ENCODE data around the gene SPTLC3. TPM values are rescaled to one million over a fixed set of nuclear protein-coding genes. Genes with fewer than 3 reads are reported as not detected.

Gene SPTLC3
- total RNA-seq, 1 donor from 2014 or later = 4.6 TPM

GRCh38 chr20:12965870-12966251 lies 42.9 kb upstream of the SPTLC3 start:
- no peaks in the 10 kb centered on the region for H3K36me3 ChIP-seq
- DNase-seq (ENCODE audit: low spot score in 2 of 2) = no peak
- H3K27ac ChIP-seq = no peak overlapping the region
- intact Hi-C loops (cut with DNase I) = loop anchor here (1.0 kb wide), 1 partner anchor 41 kb away; no protein-coding TSS in a partner anchor
- H3K9me3 ChIP-seq = no peaks in the 10 kb centered on the region
- H3K4me3 ChIP-seq = no peak overlapping the region
- H3K27me3 ChIP-seq = no peaks in the 10 kb centered on the region
- no peaks in the 10 kb centered on the region for H3K4me1 ChIP-seq
- TF ChIP-seq, protein P1, sequence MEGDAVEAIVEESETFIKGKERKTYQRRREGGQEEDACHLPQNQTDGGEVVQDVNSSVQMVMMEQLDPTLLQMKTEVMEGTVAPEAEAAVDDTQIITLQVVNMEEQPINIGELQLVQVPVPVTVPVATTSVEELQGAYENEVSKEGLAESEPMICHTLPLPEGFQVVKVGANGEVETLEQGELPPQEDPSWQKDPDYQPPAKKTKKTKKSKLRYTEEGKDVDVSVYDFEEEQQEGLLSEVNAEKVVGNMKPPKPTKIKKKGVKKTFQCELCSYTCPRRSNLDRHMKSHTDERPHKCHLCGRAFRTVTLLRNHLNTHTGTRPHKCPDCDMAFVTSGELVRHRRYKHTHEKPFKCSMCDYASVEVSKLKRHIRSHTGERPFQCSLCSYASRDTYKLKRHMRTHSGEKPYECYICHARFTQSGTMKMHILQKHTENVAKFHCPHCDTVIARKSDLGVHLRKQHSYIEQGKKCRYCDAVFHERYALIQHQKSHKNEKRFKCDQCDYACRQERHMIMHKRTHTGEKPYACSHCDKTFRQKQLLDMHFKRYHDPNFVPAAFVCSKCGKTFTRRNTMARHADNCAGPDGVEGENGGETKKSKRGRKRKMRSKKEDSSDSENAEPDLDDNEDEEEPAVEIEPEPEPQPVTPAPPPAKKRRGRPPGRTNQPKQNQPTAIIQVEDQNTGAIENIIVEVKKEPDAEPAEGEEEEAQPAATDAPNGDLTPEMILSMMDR (IDR thresholded peaks at IDR 0.05) = no peak

DNA sequence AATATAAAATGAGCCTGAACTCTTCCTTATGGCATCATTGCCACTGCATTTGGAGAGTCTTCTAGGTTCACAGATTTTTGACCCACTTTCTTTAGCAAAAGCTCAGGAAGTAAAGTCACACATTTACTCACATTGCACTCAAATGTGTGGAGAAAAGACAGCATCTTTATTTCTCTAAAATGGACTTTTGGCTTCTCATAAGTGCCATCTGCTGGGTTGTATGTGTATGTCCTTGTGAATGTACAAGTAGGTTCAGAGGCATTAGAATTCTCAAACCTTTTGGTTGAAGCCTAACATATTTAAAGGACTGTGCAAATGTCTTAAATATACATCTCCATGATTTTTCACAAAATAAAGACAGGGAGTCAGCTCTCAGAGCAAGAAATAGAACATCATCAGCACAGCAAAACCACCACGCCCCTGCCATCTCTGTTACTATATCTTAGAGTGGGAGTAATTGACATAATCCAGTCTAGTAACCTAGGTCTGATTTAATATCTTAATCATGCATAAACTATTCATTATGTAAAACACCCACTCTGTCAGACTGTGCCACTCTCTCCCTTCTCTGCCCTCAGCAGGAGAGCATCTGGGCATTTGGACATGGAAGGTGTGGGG lies 42.2 kb upstream of the SPTLC3 start:
- intact Hi-C loops (cut with DNase I) = loop anchor here (1.0 kb wide), 1 partner anchor 41 kb away; no protein-coding TSS in a partner anchor
- Histone ChIP-seq H3K4me3 (no peak overlapping the region), H3K4me1 (no peaks in the 10 kb centered on the region)

DNA sequence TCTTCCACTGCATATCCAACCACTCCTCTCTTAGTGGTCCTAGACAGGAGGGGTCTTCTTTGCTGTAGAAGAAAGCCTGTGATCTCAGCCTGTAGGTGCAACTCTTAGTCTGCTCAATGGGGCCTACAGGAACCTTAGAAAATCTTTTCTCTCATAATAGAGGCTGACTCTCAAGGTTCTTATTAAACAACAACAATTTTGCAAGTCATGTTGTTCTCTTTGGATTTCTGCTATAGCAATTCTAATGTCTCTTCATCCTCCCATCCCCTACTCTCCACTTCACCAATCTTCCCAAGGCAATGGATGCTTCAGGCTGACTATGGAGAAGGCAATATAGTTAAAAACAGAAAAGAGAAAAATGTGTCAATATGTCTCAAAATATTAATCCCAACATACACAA lies 40.8 kb upstream of the SPTLC3 start:
- H3K27ac ChIP-seq = no peak overlapping the region
- no peaks in the 10 kb centered on the region for H3K9me3 ChIP-seq
- H3K4me1 ChIP-seq = no peaks in the 10 kb centered on the region
- TF ChIP-seq, protein P1 (IDR thresholded peaks at IDR 0.05) = no peak
- no peak for DNase-seq (ENCODE audit: low spot score in 2 of 2)
- H3K36me3 ChIP-seq = no peaks in the 10 kb centered on the region
- H3K4me3 ChIP-seq = no peak overlapping the region
- H3K27me3 ChIP-seq = no peaks in the 10 kb centered on the region
- intact Hi-C loops (cut with DNase I) = no loop called here

More for the DNA sequence above, 42.2 kb upstream of the SPTLC3 start:
- no peak for DNase-seq (ENCODE audit: low spot score in 2 of 2)
- Histone ChIP-seq H3K36me3 (no peaks in the 10 kb centered on the region), H3K27ac (no peak overlapping the region), H3K9me3 (no peaks in the 10 kb centered on the region), H3K27me3 (no peaks in the 10 kb centered on the region)
- TF ChIP-seq, protein P1 (IDR thresholded peaks at IDR 0.05) = peak in 1 of 3 experiments; percentile 28

GRCh38 chr20:12968472-12968871 lies 40.3 kb upstream of the SPTLC3 start:
- intact Hi-C loops (cut with DNase I) = no loop called here

DNA sequence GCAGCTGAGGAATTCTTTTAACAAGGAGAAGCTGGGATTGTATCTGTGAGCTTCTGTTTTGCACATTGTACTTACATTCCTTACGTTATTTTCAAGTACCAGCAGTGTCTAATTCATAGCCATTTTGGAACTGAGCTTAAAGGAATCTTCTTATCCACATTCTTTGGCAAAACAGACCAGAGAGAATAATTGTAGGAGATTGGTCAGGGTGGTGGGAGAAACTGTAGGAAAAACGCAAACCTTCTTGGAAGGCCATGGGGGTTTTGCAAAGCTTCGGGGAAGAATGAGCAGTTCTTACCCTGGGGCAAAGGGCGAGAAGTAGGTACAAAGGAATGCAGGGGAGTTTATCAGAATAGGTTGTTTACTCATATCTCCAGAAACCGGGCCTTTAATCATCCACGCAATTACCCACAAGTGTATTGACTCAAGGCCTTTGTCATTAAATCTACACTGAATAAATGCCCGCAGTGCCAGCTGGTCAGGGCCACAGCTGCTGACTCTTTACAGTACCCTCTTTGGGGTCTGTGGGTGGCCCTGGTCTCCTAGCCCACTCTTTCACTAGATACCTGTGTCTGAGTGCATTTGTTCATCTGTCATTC lies 39.6 kb upstream of the SPTLC3 start:
- intact Hi-C loops (cut with DNase I) = no loop called here

More at GRCh38 chr20:12968472-12968871, 40.3 kb upstream of the SPTLC3 start:
- H3K4me1 ChIP-seq = no peaks in the 10 kb centered on the region
- H3K27ac ChIP-seq = no peak overlapping the region
- no peaks in the 10 kb centered on the region for H3K36me3 ChIP-seq
- TF ChIP-seq, protein P1 (IDR thresholded peaks at IDR 0.05) = no peak
- no peak overlapping the region for H3K4me3 ChIP-seq
- no peaks in the 10 kb centered on the region for H3K9me3 ChIP-seq
- H3K27me3 ChIP-seq = no peaks in the 10 kb centered on the region
- no peak for DNase-seq (ENCODE audit: low spot score in 2 of 2)

More for the DNA sequence above, 39.6 kb upstream of the SPTLC3 start:
- Histone ChIP-seq H3K4me3 (no peak overlapping the region), H3K27me3 (no peaks in the 10 kb centered on the region), H3K4me1 (no peaks in the 10 kb centered on the region), H3K9me3 (no peaks in the 10 kb centered on the region), H3K36me3 (no peaks in the 10 kb centered on the region), H3K27ac (no peak overlapping the region)
- DNase-seq (ENCODE audit: low spot score in 2 of 2) = no peak
- TF ChIP-seq, protein P1 (IDR thresholded peaks at IDR 0.05) = no peak

All from ascending aorta (tissue), 2 donors.